Thymus (tissue), 11 donors: ENCODE data around the gene HSD17B12. TPM values are rescaled to one million over a fixed set of nuclear protein-coding genes. Genes with fewer than 3 reads are reported as not detected.
A peak's percentile ranks its signal among the peaks of the same experiment; 100 is the strongest.

ENCODE experiments used
- DNase-seq, 9 donors: peaks; one replicate each; pipeline ENCODE4 v3.0.0-alpha.2; 2013; ENCODE audit warnings: low spot score in 9 of 9, low read depth in 6 of 9, missing footprints in 1 of 9
- H3K27ac ChIP-seq, 2 donors: one replicate each; pipeline ENCODE4 v1.5.1; 2013; ENCODE audit warnings: control low read depth in 1 of 2, low read depth in 1 of 2, low read length in 1 of 2, mild to moderate bottlenecking in 1 of 2, moderate library complexity in 1 of 2
- H3K27me3 ChIP-seq, 2 donors: one replicate each; pipeline ENCODE4 v1.5.1; 2013; ENCODE audit warnings: low read length in 1 of 2; ENCODE audit not compliant: control insufficient read depth in 2 of 2, insufficient read depth in 1 of 2
- H3K36me3 ChIP-seq, 2 donors: one replicate each; pipeline ENCODE4 v1.5.1; 2013; ENCODE audit warnings: low read length in 1 of 2, mild to moderate bottlenecking in 1 of 2, moderate library complexity in 1 of 2; ENCODE audit not compliant: control insufficient read depth in 2 of 2, insufficient read depth in 2 of 2
- H3K4me1 ChIP-seq, 2 donors: one replicate each; pipeline ENCODE4 v1.5.1; 2013; ENCODE audit warnings: low read length in 2 of 2; ENCODE audit not compliant: control insufficient read depth in 2 of 2, insufficient read depth in 2 of 2
- H3K4me3 ChIP-seq, 2 donors: one replicate each; pipeline ENCODE4 v1.5.1; 2013; ENCODE audit warnings: low read length in 2 of 2, control low read depth in 1 of 2, mild to moderate bottlenecking in 1 of 2
- H3K9me3 ChIP-seq, 2 donors: one replicate each; pipeline ENCODE4 v1.5.1; 2013; ENCODE audit warnings: low read length in 1 of 2, mild to moderate bottlenecking in 1 of 2; ENCODE audit not compliant: control insufficient read depth in 2 of 2, insufficient read depth in 1 of 2
- WGBS: extraction: QIAGEN DNeasy Blood & Tissue Kit; methylation state at CpG from one replicate; pipeline ENCODE4 v1.1.7; 2013; 5-methylcytosine and 5-hydroxymethylcytosine counted together
- polyA plus RNA-seq: library from polyadenylated mRNA; stranded (reverse); fragments of 200-250 nt; gene quantifications from one replicate; pipeline ENCODE4 v1.2.3, GENCODE V29; 2013
- total RNA-seq: library from RNA; stranded (reverse); fragments of 120-200 nt; gene quantifications from one replicate; pipeline ENCODE4 v1.2.4, GENCODE V29; 2013
- donor health status: healthy.

HSD17B12 gene
- total and polyA plus RNA-seq, 2 donors = 18.8 to 32.1 TPM

- no peak overlapping the region for H3K27ac ChIP-seq
- no peaks in the 10 kb centered on the region for H3K27me3 ChIP-seq
- WGBS = 98% methylated on average over 7 of the region's 7 CpGs
- no peaks in the 10 kb centered on the region for H3K4me1 ChIP-seq
- no peak overlapping the region for H3K4me3 ChIP-seq
- DNase-seq = no peak
- no peaks in the 10 kb centered on the region for H3K9me3 ChIP-seq
- peaks cover 2 to 5% of the 10 kb centered on the region in 2 donors for H3K36me3 ChIP-seq
These were observed 154.6 kb downstream of the HSD17B12 start for GRCh38 chr11:43835104-43835503.

GRCh38 chr11:43837879-43838278 is 157.3 kb downstream of the HSD17B12 start:
- DNase-seq = no peak
- H3K36me3 ChIP-seq = peaks cover 0 to under 1% of the 10 kb centered on the region in 2 donors
- no peak overlapping the region for H3K4me3 ChIP-seq
- no peaks in the 10 kb centered on the region for H3K9me3 ChIP-seq
- whole genome bisulfite sequencing = 92% methylated on average over 4 of the region's 4 CpGs
- no peaks in the 10 kb centered on the region for H3K4me1 ChIP-seq
- H3K27me3 ChIP-seq = no peaks in the 10 kb centered on the region
- H3K27ac ChIP-seq = no peak overlapping the region

GRCh38 chr11:43842021-43842420 is 161.5 kb downstream of the HSD17B12 start:
- DNase-seq = no peak
- H3K27ac ChIP-seq = no peak overlapping the region
- no peaks in the 10 kb centered on the region for H3K27me3 ChIP-seq
- 90% methylated on average over 1 of the region's 1 CpG for WGBS
- no peak overlapping the region for H3K4me3 ChIP-seq
- H3K36me3 ChIP-seq = no peaks in the 10 kb centered on the region
- H3K9me3 ChIP-seq = no peaks in the 10 kb centered on the region
- H3K4me1 ChIP-seq = no peaks in the 10 kb centered on the region

- Histone ChIP-seq H3K27ac (no peak overlapping the region), H3K4me1 (no peaks in the 10 kb centered on the region), H3K4me3 (no peak overlapping the region), H3K27me3 (no peaks in the 10 kb centered on the region), H3K9me3 (no peaks in the 10 kb centered on the region), H3K36me3 (no peaks in the 10 kb centered on the region)
- WGBS = 98% methylated on average over 3 of the region's 3 CpGs
- no peak for DNase-seq
These were observed 165.3 kb downstream of the HSD17B12 start for GRCh38 chr11:43845816-43846215.

- Histone ChIP-seq H3K4me3 (no peak overlapping the region), H3K9me3 (no peaks in the 10 kb centered on the region), H3K27me3 (no peaks in the 10 kb centered on the region), H3K27ac (no peak overlapping the region), H3K4me1 (no peaks in the 10 kb centered on the region), H3K36me3 (no peaks in the 10 kb centered on the region)
- DNase-seq = peak; percentile 34 to 84 (median 70)
- WGBS = 42% methylated on average over 4 of the region's 4 CpGs
These were observed 171.6 kb downstream of the HSD17B12 start for GRCh38 chr11:43852057-43852636.

GRCh38 chr11:43853781-43854180 is 173.2 kb downstream of the HSD17B12 start:
- no peak overlapping the region for H3K27ac ChIP-seq
- no peak for DNase-seq
- H3K36me3 ChIP-seq = no peaks in the 10 kb centered on the region
- no peaks in the 10 kb centered on the region for H3K4me1 ChIP-seq
- H3K4me3 ChIP-seq = no peak overlapping the region
- H3K27me3 ChIP-seq = no peaks in the 10 kb centered on the region
- H3K9me3 ChIP-seq = no peaks in the 10 kb centered on the region

- WGBS = 97% methylated on average over 3 of the region's 3 CpGs
- Histone ChIP-seq H3K27ac (no peak overlapping the region), H3K9me3 (no peaks in the 10 kb centered on the region), H3K4me1 (no peaks in the 10 kb centered on the region), H3K4me3 (no peak overlapping the region), H3K27me3 (no peaks in the 10 kb centered on the region), H3K36me3 (no peaks in the 10 kb centered on the region)
- no peak for DNase-seq
These were observed 176.5 kb downstream of the HSD17B12 start for GRCh38 chr11:43856993-43857392.

GRCh38 chr11:43861141-43861540 is 180.6 kb downstream of the HSD17B12 start:
- 87% methylated on average over 2 of the region's 2 CpGs for WGBS
- Histone ChIP-seq H3K4me3 (no peak overlapping the region), H3K36me3 (no peaks in the 10 kb centered on the region), H3K27me3 (no peaks in the 10 kb centered on the region), H3K9me3 (no peaks in the 10 kb centered on the region), H3K27ac (no peak overlapping the region), H3K4me1 (no peaks in the 10 kb centered on the region)
- no peak for DNase-seq

GRCh38 chr11:43866520-43866919 is 186.0 kb downstream of the HSD17B12 start:
- no peaks in the 10 kb centered on the region for H3K36me3 ChIP-seq
- H3K27me3 ChIP-seq = no peaks in the 10 kb centered on the region
- no peak for DNase-seq
- H3K4me1 ChIP-seq = peaks cover 0 to 4% of the 10 kb centered on the region in 2 donors
- WGBS = 85% methylated on average over 2 of the region's 2 CpGs
- H3K9me3 ChIP-seq = no peaks in the 10 kb centered on the region
- H3K4me3 ChIP-seq = no peak overlapping the region
- no peak overlapping the region for H3K27ac ChIP-seq

- no peak for DNase-seq
- Histone ChIP-seq H3K4me3 (no peak overlapping the region), H3K9me3 (no peaks in the 10 kb centered on the region), H3K36me3 (no peaks in the 10 kb centered on the region), H3K27me3 (peaks cover 0 to under 1% of the 10 kb centered on the region in 2 donors), H3K27ac (no peak overlapping the region), H3K4me1 (peaks cover 0 to 4% of the 10 kb centered on the region in 2 donors)
These were observed 186.4 kb downstream of the HSD17B12 start for GRCh38 chr11:43866969-43867368.
